Measurements from ENCODE around the gene TIMM23.

DNA sequence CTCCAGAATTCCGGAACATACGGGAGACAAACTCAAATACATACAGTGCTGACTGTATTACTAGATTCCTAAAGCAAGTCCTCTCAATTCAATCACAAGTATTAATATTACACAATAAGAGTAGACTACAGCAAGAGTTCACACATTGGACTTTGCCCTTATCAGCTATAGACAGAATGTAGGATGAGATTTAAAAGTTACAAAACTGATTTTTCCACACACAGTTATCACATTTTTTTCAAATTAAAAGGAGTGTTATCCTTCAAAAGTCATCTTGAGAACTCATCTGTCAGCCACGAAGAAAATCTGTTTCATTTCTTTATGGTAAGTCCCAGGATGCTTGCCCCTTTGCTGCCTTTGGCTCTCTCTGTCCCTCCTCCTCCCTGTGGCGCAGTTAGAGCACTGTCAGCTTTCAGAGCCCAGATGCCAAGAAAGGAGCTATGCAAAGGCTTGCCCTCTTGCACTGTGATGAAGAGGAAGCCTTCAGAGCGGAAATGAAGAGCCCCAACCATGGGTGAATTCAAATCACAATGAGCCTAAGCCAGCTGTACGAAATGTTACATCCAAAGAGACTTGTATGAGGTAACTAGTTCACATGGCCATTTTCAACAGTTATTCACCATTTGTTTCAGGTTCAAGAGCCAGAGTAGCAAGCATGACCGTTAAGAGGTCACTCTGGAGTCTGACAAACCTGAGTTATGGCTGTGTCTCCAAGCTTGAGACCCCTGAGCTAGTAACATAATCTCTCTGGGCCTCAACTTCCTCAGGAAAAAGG, 47.5 kb downstream of the TIMM23 start:
- TF ChIP-seq EZH2 (IDR thresholded peaks at IDR 0.05; ENCODE audit: borderline replicate concordance, control insufficient read depth, low read depth, low read length) (no peak), JUND (IDR thresholded peaks at IDR 0.05; ENCODE audit: low read depth, low read length) (no peak), SMC3 (IDR thresholded peaks at IDR 0.05; ENCODE audit: borderline replicate concordance, low read length) (no peak)
- TF ChIP-seq, protein P1, sequence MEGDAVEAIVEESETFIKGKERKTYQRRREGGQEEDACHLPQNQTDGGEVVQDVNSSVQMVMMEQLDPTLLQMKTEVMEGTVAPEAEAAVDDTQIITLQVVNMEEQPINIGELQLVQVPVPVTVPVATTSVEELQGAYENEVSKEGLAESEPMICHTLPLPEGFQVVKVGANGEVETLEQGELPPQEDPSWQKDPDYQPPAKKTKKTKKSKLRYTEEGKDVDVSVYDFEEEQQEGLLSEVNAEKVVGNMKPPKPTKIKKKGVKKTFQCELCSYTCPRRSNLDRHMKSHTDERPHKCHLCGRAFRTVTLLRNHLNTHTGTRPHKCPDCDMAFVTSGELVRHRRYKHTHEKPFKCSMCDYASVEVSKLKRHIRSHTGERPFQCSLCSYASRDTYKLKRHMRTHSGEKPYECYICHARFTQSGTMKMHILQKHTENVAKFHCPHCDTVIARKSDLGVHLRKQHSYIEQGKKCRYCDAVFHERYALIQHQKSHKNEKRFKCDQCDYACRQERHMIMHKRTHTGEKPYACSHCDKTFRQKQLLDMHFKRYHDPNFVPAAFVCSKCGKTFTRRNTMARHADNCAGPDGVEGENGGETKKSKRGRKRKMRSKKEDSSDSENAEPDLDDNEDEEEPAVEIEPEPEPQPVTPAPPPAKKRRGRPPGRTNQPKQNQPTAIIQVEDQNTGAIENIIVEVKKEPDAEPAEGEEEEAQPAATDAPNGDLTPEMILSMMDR (IDR thresholded peaks at IDR 0.05 in 2 of 3, conservative IDR thresholded peaks at IDR 0.05 in 1 of 3; ENCODE audit: control insufficient read depth in 2 of 3, extremely low read depth in 1 of 3, insufficient read depth in 1 of 3, low read depth in 3 of 3, low read length in 3 of 3) = no peak
- TF ChIP-seq, protein P2, sequence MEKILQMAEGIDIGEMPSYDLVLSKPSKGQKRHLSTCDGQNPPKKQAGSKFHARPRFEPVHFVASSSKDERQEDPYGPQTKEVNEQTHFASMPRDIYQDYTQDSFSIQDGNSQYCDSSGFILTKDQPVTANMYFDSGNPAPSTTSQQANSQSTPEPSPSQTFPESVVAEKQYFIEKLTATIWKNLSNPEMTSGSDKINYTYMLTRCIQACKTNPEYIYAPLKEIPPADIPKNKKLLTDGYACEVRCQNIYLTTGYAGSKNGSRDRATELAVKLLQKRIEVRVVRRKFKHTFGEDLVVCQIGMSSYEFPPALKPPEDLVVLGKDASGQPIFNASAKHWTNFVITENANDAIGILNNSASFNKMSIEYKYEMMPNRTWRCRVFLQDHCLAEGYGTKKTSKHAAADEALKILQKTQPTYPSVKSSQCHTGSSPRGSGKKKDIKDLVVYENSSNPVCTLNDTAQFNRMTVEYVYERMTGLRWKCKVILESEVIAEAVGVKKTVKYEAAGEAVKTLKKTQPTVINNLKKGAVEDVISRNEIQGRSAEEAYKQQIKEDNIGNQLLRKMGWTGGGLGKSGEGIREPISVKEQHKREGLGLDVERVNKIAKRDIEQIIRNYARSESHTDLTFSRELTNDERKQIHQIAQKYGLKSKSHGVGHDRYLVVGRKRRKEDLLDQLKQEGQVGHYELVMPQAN (conservative IDR thresholded peaks at IDR 0.05) = no peak
